Neutrophil (primary cell): ENCODE data around the gene DIP2C.
A peak's percentile ranks its signal among the peaks of the same experiment; 100 is the strongest.

ENCODE experiments used
- H3K27ac ChIP-seq: fragments of 200-600 bp; sonication (generic); 2 replicates; pipeline ENCODE4 v1.5.1; 2016; ENCODE audit warnings: mild to moderate bottlenecking, moderate library complexity
- H3K27me3 ChIP-seq: fragments of 200-600 bp; sonication (generic); 2 replicates; pipeline ENCODE4 v1.6.0; 2016; ENCODE audit warnings: mild to moderate bottlenecking
- H3K36me3 ChIP-seq: fragments of 200-600 bp; sonication (generic); 2 replicates; pipeline ENCODE4 v1.5.1; 2017
- H3K4me1 ChIP-seq, 2 experiments: fragments of 200-600 bp in 1 of 2; sonication (generic) in 1 of 2; 1 replicate in 1 of 2; 2 replicates in 1 of 2; pipeline versions ENCODE4 v1.5.1 to v1.6.1; 2013 to 2016; ENCODE audit warnings: low read depth in 1 of 2, low read length in 1 of 2, mild to moderate bottlenecking in 1 of 2, moderate library complexity in 1 of 2; ENCODE audit not compliant: control insufficient read depth in 1 of 2, insufficient read depth in 1 of 2
- H3K4me3 ChIP-seq, 2 experiments: fragments of 200-600 bp in 1 of 2; sonication (generic) in 1 of 2; 1 replicate in 1 of 2; 2 replicates in 1 of 2; pipeline ENCODE4 v1.5.1; 2013 to 2016; ENCODE audit warnings: low read depth in 1 of 2, low read length in 1 of 2, mild to moderate bottlenecking in 1 of 2, moderate library complexity in 1 of 2
- H3K9me3 ChIP-seq: fragments of 200-600 bp; sonication (generic); 2 replicates; pipeline ENCODE4 v1.5.1; 2016
- TF ChIP-seq, protein P1 (sequence below): fragments of 200-600 bp; sonication (generic); IDR thresholded peaks from 2 replicates; pipeline ENCODE4 v1.5.1; 2016; ENCODE audit warnings: antibody characterized with exemption

Gene DIP2C

DNA sequence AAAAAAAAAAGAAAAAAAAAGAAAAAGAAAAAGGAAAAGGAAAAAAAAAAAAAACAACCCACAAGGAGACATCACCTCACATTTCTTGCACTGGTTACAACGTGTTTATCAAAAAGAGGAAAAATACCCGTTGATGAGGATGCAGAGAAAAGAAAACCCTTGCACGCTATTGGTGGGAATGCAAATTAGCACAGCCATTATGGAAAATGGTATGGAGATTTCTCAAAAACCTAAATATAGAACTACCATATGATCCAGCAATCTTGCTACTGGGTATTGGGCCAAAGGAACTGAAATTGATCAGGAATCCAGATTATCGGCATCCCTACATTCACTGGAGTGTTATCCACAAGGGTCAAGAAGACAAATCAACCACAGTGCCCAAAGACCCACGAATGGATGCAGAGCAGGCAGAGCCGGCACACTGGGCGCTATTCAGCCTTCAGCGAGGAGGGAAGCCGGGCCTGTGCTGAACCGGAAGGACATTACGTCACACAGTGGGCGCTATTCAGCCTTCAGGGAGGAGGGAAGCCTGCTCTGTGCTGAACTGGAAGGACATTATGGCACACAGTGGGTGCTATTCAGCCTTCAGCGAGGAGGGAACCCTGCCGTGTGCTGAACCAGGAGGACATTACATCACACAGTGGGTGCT, 295.6 kb downstream of the DIP2C start:
- Histone ChIP-seq H3K9me3 (no peaks in the 10 kb centered on the region), H3K36me3 (no peaks in the 10 kb centered on the region), H3K4me1 (peaks cover 2 to 8% of the 10 kb centered on the region in 2 experiments), H3K27ac (no peak overlapping the region), H3K27me3 (no peaks in the 10 kb centered on the region), H3K4me3 (peak overlapping the region; percentile 31 to 49)
- TF ChIP-seq, protein P1, sequence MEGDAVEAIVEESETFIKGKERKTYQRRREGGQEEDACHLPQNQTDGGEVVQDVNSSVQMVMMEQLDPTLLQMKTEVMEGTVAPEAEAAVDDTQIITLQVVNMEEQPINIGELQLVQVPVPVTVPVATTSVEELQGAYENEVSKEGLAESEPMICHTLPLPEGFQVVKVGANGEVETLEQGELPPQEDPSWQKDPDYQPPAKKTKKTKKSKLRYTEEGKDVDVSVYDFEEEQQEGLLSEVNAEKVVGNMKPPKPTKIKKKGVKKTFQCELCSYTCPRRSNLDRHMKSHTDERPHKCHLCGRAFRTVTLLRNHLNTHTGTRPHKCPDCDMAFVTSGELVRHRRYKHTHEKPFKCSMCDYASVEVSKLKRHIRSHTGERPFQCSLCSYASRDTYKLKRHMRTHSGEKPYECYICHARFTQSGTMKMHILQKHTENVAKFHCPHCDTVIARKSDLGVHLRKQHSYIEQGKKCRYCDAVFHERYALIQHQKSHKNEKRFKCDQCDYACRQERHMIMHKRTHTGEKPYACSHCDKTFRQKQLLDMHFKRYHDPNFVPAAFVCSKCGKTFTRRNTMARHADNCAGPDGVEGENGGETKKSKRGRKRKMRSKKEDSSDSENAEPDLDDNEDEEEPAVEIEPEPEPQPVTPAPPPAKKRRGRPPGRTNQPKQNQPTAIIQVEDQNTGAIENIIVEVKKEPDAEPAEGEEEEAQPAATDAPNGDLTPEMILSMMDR: no peak

DNA sequence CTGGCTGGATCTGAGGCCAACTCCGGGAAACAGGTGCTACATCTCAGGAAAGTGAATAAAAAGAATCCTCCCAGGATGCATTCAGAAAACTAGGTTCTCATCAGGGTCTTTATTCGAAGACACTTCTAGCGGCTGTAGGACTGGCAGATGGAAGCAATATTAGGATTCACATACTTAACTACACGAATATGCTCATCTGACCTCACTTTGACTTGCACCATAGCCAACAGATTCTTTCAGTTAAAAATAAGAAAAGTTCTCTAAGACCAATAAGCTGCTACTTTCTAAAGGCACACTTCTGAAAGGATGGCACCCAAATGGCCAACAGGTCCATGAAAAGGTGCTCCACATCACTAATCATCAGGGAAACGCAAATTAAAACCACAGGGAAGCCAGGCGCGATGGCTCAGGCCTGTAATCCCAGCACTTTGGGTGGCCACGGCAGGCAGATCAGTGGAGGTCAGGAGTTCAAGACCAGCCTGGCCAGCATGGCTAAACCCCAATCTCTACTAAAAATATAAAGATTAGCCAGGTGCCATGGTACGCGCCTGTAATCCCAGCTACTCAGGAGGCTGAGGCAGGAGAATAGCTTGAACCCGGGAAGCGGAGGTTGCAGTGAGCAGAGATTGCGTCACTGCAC, 296.2 kb downstream of the DIP2C start:
- H3K27ac ChIP-seq: no peak overlapping the region
- peaks cover 2 to 8% of the 10 kb centered on the region in 2 experiments for H3K4me1 ChIP-seq
- no peak overlapping the region for H3K4me3 ChIP-seq
- no peaks in the 10 kb centered on the region for H3K9me3 ChIP-seq
- TF ChIP-seq, protein P1: no peak
- no peaks in the 10 kb centered on the region for H3K27me3 ChIP-seq
- no peaks in the 10 kb centered on the region for H3K36me3 ChIP-seq

DNA sequence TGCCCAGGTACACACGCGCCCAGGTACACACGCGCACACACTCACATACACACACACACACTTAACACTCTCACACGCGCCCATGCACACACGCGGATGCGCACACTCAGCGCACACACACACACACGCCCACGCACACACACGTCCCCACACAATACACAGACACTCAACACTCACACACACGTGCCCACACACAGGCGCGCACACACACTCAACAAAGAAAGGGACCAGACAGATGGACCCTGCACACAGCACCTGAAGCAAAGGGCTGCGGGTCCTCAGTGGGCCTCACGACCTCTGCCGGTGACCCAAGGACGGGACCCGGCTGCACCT, 296.8 kb downstream of the DIP2C start:
- Histone ChIP-seq H3K4me3 (no peak overlapping the region), H3K4me1 (peaks cover 7 to 8% of the 10 kb centered on the region in 2 experiments), H3K9me3 (no peaks in the 10 kb centered on the region), H3K36me3 (no peaks in the 10 kb centered on the region), H3K27ac (no peak overlapping the region), H3K27me3 (no peaks in the 10 kb centered on the region)
- TF ChIP-seq, protein P1: no peak

DNA sequence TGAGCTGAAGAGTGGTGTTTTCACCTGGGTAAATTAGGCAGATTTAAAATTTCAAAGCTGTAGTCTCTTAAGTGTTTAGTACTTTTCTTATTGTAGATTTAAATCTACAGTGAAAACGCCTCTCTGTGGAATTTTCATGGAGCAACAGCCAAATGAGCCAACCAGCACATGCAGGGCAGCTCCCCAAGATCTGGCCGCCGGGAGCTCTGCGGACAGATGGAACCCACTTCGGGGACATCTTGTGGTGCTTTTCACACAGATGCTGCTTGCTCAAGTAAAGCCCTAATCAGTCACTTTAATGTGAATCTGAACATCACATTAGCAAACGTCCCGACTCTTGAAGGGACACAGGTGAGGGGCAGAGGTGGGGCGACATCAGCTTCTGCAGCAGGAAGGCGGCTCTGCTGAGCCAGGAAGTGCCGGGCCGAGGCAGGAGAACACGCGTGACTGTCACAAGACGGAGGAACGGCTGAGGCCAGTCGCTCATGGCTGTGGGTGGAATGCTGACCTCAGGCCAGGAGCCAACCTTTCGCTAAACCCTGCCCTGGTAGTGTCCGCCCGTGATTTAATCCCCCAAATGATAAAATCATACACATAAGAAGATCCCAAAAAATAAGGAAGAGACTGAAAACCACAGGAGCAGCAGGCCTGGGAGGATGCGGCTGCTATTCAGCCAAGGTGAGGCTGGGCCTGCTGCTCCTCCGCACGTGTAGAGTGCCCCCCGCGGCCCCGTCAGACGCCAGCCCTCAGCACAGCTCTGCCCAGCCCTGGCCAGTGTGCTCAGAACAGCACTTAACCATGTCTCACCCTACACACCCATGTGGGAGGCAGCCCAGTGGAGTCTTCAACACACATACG, 297.4 kb downstream of the DIP2C start:
- no peaks in the 10 kb centered on the region for H3K27me3 ChIP-seq
- no peaks in the 10 kb centered on the region for H3K36me3 ChIP-seq
- no peaks in the 10 kb centered on the region for H3K9me3 ChIP-seq
- H3K4me1 ChIP-seq: peaks cover 7 to 8% of the 10 kb centered on the region in 2 experiments
- H3K4me3 ChIP-seq: no peak overlapping the region
- no peak overlapping the region for H3K27ac ChIP-seq
- TF ChIP-seq, protein P1: no peak

DNA sequence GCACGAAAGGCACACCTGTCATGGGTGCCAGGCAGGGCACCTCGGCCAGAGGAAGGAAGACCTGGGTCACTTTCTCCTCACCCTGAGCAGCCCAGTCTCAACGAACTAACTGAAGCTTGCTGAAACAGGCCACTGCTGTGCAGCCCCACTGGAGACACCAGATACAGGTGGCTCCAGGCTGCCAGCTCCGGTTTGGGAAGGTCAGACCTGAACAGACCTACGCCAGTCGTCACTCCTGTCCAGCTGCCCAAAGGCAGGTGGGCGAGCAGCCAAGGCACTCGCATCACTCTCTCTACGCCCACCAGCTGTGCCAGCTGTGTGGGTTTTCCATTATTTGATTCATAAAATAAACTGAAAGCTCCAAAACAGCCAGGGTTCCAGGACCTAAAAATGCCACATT, 298.2 kb downstream of the DIP2C start:
- no peak overlapping the region for H3K27ac ChIP-seq
- peaks cover 7 to 8% of the 10 kb centered on the region in 2 experiments for H3K4me1 ChIP-seq
- TF ChIP-seq, protein P1: no peak
- no peaks in the 10 kb centered on the region for H3K36me3 ChIP-seq
- no peak overlapping the region for H3K4me3 ChIP-seq
- no peaks in the 10 kb centered on the region for H3K9me3 ChIP-seq
- H3K27me3 ChIP-seq: no peaks in the 10 kb centered on the region
